Fibroblast of lung (primary cell): ENCODE measurements around the gene ZNF716. TPM values are rescaled to one million over a fixed set of nuclear protein-coding genes. Genes with fewer than 3 reads are reported as not detected.

ENCODE experiments used
- DNase-seq, 2 donors: peaks; one replicate each; pipeline versions ENCODE4 v3.0.0 to v3.0.0-alpha.2; 2010; ENCODE audit warnings: low read depth in 2 of 2
- H2AFZ ChIP-seq: 2 replicates; pipeline ENCODE4 v1.5.1; 2012; ENCODE audit warnings: low read length, control low read depth, inconsistent platforms
- H3K27ac ChIP-seq: 2 replicates; pipeline ENCODE4 v1.5.1; 2011; ENCODE audit warnings: low read length, control low read depth; ENCODE audit not compliant: insufficient read depth
- H3K27me3 ChIP-seq: 2 replicates; pipeline ENCODE4 v1.5.1; 2011; ENCODE audit warnings: mild to moderate bottlenecking, low read length; ENCODE audit not compliant: control insufficient read depth, insufficient read depth
- H3K36me3 ChIP-seq: 2 replicates; pipeline ENCODE4 v1.5.1; 2011; ENCODE audit warnings: low read length; ENCODE audit not compliant: control insufficient read depth, insufficient read depth
- H3K4me1 ChIP-seq: 2 replicates; pipeline ENCODE4 v1.5.1; 2011; ENCODE audit warnings: low read length; ENCODE audit not compliant: control insufficient read depth, insufficient read depth; ENCODE audit errors: extremely low read depth
- H3K4me2 ChIP-seq: 2 replicates; pipeline ENCODE4 v1.5.1; 2011; ENCODE audit warnings: low read length, control low read depth; ENCODE audit not compliant: insufficient read depth; ENCODE audit errors: extremely low read depth
- H3K4me3 ChIP-seq, 4 experiments: fragments of 200-600 bp in 1 of 4; sonication (generic) in 1 of 4; replicated peaks in 1 of 4; 2 replicates each; pipeline ENCODE4 v1.5.1; 2011 to 2016; ENCODE audit warnings: low read length in 4 of 4, low read depth in 3 of 4, mild to moderate bottlenecking in 3 of 4, control low read depth in 2 of 4, inconsistent platforms in 1 of 4, mixed read lengths in 1 of 4; ENCODE audit not compliant: insufficient read depth in 1 of 4; ENCODE audit errors: control extremely low read depth in 1 of 4
- H3K79me2 ChIP-seq: 2 replicates; pipeline ENCODE4 v1.5.1; 2012; ENCODE audit warnings: mild to moderate bottlenecking, low read length, inconsistent platforms; ENCODE audit not compliant: control insufficient read depth, insufficient read depth
- H3K9ac ChIP-seq: 2 replicates; pipeline ENCODE4 v1.5.1; 2011; ENCODE audit warnings: mild to moderate bottlenecking, low read length, control low read depth; ENCODE audit not compliant: insufficient read depth
- H3K9me3 ChIP-seq: 2 replicates; pipeline ENCODE4 v1.5.1; 2012; ENCODE audit warnings: low read depth, low read length; ENCODE audit not compliant: control insufficient read depth, insufficient read depth
- H4K20me1 ChIP-seq: 2 replicates; pipeline ENCODE4 v1.5.1; 2011; ENCODE audit warnings: low read length; ENCODE audit not compliant: control insufficient read depth, insufficient read depth; ENCODE audit errors: extremely low read depth
- EZH2 ChIP-seq: IDR thresholded peaks from 2 replicates; pipeline ENCODE4 v1.5.1; 2012; ENCODE audit warnings: low read length, control low read depth, mild to moderate bottlenecking; ENCODE audit errors: missing control alignments
- polyA plus RNA-seq, 2 donors: library from polyadenylated mRNA; depleted of rRNA in 1 of 2; stranded (reverse) in 1 of 2; unstranded in 1 of 2; fragments of >200 nt; gene quantifications; 2 replicates each; pipeline ENCODE4 v1.2.1, GENCODE V29; 2011 to 2012; ENCODE audit warnings: missing spikeins in 1 of 2
- total RNA-seq: library from RNA; depleted of rRNA; stranded (reverse); fragments of >200 nt; gene quantifications from 2 replicates; pipeline ENCODE4 v1.2.1, GENCODE V29; 2014
- TF ChIP-seq, protein P1 (sequence below), 2 donors: IDR thresholded peaks in 1 of 2; conservative IDR thresholded peaks in 1 of 2; 1 replicate in 1 of 2; 2 replicates in 1 of 2; pipeline ENCODE4 v1.5.1; 2011 to 2012; ENCODE audit warnings: low read length in 2 of 2, control low read depth in 1 of 2, inconsistent platforms in 1 of 2, low read depth in 1 of 2, mild to moderate bottlenecking in 1 of 2

ZNF716 gene
- total and polyA plus RNA-seq, 2 donors (not counting 1 experiment from before 2014, with no cell fraction given), result not detected

DNA sequence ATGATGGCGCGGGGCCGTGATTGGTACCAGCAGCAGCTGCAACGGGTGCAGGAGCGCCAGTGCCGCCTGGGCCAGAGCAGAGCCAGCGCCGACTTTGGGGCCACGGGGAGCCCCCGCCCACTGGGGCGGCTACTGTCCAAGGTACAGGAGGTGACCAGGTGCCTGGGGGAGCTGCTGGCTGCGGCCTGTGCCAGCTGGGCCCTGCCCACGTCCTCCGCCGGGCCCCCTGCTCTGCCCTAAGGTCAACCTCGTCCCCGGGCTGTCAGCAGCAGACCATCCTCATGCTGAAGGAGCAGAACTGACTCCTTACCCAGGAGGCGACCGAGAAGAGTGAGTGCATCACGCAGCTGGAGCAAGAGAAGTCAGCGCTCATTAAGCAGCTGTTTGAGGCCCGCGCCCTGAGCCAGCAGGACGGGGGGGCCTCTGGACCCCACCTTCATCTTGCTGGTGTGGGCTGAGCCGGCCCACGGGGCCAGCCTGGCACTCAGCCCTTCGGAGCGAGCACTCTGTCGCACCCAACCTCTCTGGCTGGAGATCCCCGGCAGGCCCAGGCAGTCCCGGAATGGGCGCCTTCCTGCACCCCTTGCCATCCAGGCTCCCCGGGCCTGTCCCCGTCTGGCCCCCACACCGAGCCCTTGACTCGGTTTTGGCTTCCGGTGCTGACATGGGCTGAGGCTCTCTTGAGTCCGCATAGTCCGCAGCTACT is 24.6 kb upstream of the ZNF716 start:
- Histone ChIP-seq H3K36me3 (no peaks in the 10 kb centered on the region), H3K27me3 (no peaks in the 10 kb centered on the region), H3K4me1 (no peaks in the 10 kb centered on the region), H3K27ac (no peak overlapping the region), H3K4me3 (no peak overlapping the region), H2AFZ (no peak overlapping the region), H3K4me2 (no peak overlapping the region), H3K9ac (no peak overlapping the region), H4K20me1 (no peaks in the 10 kb centered on the region), H3K9me3 (no peaks in the 10 kb centered on the region), H3K79me2 (no peaks in the 10 kb centered on the region)
- no peak for DNase-seq
- TF ChIP-seq EZH2, result no peak
- TF ChIP-seq, protein P1, sequence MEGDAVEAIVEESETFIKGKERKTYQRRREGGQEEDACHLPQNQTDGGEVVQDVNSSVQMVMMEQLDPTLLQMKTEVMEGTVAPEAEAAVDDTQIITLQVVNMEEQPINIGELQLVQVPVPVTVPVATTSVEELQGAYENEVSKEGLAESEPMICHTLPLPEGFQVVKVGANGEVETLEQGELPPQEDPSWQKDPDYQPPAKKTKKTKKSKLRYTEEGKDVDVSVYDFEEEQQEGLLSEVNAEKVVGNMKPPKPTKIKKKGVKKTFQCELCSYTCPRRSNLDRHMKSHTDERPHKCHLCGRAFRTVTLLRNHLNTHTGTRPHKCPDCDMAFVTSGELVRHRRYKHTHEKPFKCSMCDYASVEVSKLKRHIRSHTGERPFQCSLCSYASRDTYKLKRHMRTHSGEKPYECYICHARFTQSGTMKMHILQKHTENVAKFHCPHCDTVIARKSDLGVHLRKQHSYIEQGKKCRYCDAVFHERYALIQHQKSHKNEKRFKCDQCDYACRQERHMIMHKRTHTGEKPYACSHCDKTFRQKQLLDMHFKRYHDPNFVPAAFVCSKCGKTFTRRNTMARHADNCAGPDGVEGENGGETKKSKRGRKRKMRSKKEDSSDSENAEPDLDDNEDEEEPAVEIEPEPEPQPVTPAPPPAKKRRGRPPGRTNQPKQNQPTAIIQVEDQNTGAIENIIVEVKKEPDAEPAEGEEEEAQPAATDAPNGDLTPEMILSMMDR (conservative IDR thresholded peaks at IDR 0.05 in 1 of 2, IDR thresholded peaks at IDR 0.05 in 1 of 2; ENCODE audit: low read depth in 1 of 2, low read length in 2 of 2), result no peak

DNA sequence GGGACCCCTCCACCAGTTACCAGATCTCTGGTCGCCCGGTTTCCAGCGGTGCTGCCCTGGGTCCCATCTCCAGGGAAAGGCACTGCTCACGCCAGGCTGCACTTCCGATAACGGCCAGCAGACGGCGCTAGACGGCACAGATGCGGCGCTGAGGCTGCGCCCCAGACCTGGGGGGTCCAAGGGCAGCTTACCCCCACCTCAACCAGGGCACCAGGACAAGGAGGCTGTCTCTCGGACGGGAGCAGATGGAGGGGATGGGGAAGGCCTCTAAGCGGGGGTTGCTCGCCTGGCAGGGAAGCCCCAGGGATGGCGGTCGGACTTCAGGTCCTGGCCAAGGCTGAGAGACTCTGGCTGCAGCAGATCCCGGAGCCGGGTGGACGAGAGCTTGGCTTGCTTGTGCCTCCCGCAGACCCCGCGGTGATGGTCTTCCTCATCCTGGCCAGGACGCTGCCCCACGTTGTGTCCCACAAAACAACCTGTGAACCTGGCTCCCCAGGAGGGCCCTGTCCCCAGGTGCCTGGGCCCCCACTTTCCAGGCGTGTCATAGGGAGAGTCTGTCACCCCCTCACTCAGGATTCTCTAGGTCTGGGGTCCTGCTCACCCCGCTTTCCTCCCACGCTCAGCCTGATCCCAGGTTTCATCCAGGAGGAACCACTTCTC is 23.9 kb upstream of the ZNF716 start:
- no peak overlapping the region for H2AFZ ChIP-seq

DNA sequence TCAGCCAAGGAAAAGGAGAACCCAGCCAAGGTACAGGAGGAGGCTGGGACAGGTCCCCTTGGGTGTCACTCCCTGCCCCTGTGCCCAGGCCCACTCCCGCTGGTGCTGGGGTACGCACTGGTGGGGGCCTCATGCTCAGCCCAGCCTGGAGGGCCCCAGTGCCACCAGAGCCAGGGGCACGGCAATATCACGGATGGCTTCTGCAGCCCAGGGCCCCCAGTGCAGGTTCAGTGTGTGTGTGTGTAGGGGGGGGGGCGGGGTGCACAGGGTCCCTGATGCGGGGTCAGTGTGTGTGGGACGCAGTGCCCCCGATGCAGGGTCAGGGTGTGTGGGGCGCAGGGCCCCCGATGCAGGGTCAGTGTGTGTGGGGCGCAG is 23.4 kb upstream of the ZNF716 start:
- no peak for DNase-seq
- no peaks in the 10 kb centered on the region for H3K36me3 ChIP-seq
- H3K9me3 ChIP-seq, result no peaks in the 10 kb centered on the region
- no peak overlapping the region for H2AFZ ChIP-seq
- H3K79me2 ChIP-seq, result no peaks in the 10 kb centered on the region
- no peaks in the 10 kb centered on the region for H3K27me3 ChIP-seq
- H3K4me2 ChIP-seq, result no peak overlapping the region
- no peak for TF ChIP-seq EZH2
- TF ChIP-seq, protein P1 (conservative IDR thresholded peaks at IDR 0.05 in 1 of 2, IDR thresholded peaks at IDR 0.05 in 1 of 2; ENCODE audit: low read depth in 1 of 2, low read length in 2 of 2), result no peak
- H3K4me1 ChIP-seq, result no peaks in the 10 kb centered on the region
- H4K20me1 ChIP-seq, result no peaks in the 10 kb centered on the region
- no peak overlapping the region for H3K4me3 ChIP-seq
- H3K9ac ChIP-seq, result no peak overlapping the region
- no peak overlapping the region for H3K27ac ChIP-seq

More for the DNA sequence above, 23.9 kb upstream of the ZNF716 start:
- no peak for DNase-seq
- no peak overlapping the region for H3K9ac ChIP-seq
- no peaks in the 10 kb centered on the region for H3K79me2 ChIP-seq
- H3K36me3 ChIP-seq, result no peaks in the 10 kb centered on the region
- H3K4me1 ChIP-seq, result no peaks in the 10 kb centered on the region
- no peak overlapping the region for H3K27ac ChIP-seq
- H3K4me2 ChIP-seq, result no peak overlapping the region
- no peaks in the 10 kb centered on the region for H3K9me3 ChIP-seq
- H3K4me3 ChIP-seq, result no peak overlapping the region
- no peak for TF ChIP-seq EZH2
- TF ChIP-seq, protein P1 (conservative IDR thresholded peaks at IDR 0.05 in 1 of 2, IDR thresholded peaks at IDR 0.05 in 1 of 2; ENCODE audit: low read depth in 1 of 2, low read length in 2 of 2), result peak in 1 of 2 donors; percentile 21
- no peaks in the 10 kb centered on the region for H4K20me1 ChIP-seq
- H3K27me3 ChIP-seq, result no peaks in the 10 kb centered on the region
